Hematopoietic multipotent progenitor cell treated with erythropoietin and hydrocortisone succinate and interleukin-3 and kit ligand, for 15 days (in vitro differentiated cells): ENCODE data around the gene PRELID3B.
A peak's percentile ranks its signal among the peaks of the same experiment; 100 is the strongest.

Source experiments
- DNase-seq: peaks from one replicate; pipeline ENCODE4 v3.0.0-alpha.2; 2015; ENCODE audit warnings: low spot score

The PRELID3B gene

DNA sequence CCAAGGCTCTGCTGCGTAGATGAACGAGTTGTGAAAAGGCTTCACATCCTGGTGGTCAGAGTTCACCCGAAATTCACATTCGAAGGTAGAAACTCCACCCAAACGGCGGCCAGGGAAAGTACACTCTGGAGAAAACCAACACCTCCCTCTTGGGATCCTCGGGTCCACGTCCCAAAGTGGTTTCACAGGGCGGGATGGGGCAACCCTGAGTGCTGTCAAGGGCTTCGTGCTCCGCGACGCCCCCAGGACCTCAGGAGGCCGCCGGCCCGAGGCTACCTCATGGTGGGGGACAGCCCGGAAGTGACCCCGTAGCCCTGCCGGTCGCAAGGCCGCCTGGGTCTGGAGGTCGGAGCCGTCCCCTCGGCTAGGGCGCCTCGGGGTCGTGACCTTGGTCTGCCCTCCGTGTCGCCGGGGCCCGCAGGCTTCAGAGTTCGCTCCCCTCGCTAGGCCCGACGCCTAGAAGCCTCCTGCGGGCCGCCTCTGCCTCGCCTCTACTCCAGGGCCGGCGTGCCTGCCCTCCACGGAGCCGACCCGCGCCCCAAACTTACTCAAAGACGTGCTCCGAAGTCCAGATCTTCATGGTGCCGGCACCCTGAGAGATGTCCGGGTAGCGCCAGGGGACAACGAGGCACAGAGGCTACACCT is at the start of gene PRELID3B:
PRELID3B (minus strand) TSS at position 636 of the 645 bp plus-strand sequence; CDS start at position 580, 56 bp downstream.
- DNase-seq: peak; percentile 33

DNA sequence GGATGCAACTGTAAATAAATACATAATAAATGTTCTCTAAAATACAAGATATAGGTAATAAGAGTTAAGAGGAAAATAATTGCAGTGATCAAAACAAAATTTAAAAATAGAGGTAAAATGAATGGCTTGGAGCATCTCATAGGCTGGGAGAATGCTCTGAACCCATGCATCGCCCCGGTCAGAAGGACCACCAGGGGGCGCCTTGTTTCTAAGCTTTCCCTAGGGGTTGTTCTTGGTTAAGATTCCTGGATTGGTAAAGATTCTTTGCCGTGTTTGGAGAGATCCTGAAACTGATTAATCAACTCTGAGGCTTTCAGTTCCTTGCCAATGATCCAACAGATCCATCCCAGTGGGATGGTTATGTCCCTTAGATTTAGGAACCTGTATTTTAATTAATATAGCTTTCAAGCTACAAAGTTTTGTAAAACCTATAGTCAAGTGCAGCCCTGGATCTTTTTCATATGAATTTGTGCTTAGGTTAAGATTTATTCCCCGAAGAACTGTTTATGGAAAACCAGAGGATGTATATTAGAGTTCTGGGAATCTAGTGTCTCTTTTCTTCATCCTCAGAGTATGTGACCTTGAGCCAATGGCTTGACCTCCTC is 45.3 kb upstream of the PRELID3B start:
- DNase-seq: peak; percentile 73

DNA sequence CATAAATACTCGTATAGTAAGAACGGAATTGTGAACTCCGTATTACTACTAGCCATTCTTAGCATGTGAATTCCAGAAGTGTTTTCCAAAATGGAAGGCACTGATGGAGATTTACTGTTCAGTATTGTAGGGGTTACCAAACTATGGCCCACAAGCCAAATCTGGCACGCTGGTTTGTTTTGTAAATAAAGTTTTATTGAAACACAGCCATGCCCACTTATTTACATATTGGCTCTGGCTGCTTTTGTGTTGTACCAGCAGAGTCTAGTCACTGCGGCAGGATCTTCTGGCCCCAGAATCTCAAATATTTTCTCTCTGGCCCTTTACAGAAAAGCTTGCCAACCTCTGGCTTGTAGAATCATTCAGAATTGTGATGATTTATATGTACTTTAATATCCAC is 44.3 kb upstream of the PRELID3B start:
- no peak for DNase-seq

DNA sequence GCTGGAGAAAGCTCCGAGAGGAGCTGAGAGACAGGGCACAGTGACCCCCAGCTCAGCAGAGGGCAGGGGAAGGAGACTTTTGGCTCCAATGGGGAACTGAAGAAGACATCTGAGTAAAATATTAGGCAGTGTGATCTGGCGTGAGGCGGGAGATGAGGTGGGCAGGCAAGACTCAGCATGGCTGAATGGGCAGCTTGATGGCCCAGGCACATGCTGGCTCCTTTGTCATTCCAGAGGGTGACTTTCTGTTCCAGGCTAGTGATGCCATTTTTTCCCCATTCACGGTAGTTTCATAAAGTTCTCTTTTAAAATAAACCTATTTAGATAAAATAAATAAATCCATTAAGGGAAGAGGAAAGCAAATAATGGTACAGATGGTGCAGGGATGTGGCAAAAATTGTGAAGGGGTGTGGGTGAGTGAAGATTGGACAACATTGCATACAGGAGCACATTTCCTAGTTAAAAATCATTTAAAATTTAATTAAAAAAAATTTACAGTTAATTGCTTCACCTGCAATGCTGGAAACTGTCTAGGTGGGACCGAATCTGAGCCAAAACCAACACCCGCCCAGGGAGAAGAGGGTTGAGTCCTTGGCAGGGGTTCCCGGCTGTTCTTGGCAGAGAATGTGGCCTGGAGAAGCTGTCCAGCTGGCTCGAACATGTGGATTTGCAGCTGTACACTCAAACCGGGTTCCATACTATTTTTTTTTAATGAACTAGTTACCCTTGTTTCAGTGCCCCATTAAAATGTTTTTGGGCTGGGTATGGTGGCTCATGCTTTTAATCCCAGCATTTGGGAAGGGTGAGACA is 41.7 kb upstream of the PRELID3B start:
- no peak for DNase-seq

DNA sequence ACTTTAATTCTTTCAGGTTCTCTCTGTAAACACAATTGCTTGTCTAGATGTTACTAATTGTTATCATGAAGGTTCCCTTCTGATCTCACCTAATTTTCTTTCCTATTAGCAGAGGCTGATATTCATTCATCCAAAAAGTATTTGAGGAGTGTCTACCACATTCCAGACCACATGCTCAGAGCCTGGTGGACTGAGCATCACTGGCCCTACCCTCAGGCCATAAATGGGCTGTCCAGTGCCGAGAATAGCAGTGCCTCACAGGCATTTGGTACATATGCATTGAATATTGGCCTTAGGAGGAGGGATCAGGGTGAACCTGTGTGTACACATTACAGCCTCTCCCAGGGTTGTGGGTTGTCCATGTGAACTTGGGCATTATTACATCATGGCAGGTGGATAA is 40.4 kb upstream of the PRELID3B start:
- no peak for DNase-seq

DNA sequence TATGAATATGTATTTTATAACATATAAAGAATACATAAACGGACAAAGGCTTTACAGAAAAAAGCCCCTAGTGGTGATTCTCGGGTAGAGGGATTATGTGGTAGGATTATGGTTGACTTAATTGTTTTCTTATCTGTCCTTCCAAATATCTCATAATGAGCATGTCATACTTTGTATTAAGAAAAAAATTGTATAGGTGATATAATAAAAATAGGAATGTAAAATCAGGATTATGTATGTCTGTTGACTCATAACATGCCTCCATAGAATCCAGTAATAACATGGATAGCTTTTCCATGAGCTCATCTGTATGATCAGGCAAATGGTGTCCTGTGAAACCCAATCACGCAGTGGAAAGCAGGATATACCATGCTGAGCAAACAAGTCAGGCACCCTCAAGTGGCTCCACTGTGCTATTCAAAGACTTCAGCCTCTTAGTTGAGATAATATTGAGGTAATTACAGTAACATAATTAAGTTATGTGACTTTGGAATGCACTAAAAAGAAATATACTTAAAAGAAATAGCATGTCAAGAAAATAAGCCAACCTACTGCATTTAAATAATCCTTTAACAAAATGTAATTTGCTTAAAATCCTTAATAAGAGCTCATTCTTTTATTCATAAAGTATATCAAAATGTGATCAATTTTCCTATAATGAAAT is 39.6 kb upstream of the PRELID3B start:
- DNase-seq: peak; percentile 23

DNA sequence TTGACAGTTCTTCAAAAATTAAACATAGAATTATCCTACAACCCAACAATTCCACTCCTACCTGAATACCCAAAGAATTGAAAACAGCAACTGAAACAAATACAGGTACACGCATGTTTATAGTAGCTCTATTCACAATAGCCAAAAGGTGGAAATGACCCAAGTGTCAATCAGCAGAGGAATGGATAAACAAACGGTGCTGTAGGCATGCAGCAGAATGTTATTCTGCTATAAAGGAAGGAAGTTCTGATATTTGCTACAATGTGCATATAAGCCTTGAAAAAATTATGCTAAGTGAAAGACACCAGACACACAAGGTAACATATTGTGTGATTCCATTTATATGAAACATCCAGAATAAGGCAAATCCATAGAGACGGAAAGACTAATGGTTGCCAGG is 38.5 kb upstream of the PRELID3B start:
- no peak for DNase-seq

DNA sequence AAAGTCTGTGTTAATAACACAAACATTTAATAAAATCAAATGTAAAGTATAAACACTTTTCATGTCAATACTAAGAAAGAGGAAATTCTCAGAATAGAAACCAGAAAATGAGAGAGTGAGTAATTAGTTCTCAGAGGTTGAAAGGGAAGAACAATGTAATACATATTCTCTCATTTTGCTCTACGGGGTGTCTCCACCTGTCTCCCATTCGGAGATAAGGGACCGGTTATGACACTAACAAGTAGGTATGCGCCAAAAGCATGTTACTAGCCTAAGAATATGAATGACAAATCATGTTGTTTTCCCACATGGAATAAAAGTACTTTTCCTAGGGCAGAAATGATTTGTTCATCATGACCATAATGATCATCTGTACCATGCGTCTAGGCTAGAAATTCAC is 35.6 kb upstream of the PRELID3B start:
- DNase-seq: no peak

DNA sequence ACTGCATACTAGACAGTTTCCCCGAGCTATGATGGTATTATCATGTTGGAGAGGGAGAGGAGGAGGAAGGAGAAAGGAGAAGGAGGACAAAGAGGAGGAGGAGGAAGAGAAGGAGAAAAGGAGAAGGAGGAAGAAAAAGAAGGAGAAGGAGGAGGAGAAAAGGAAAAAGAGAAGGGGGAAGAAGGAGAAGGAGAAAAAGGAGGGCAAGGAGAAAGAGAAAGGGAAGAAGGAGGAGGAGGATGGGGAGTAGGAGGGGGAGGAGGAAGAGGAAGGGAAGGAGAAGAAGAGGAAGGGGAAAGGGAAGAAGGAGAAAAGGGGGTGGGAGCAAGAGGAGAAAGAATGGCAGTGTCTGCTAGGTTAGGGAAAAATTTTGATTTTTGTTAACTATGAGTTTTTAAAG is 35.1 kb upstream of the PRELID3B start:
- DNase-seq: no peak

DNA sequence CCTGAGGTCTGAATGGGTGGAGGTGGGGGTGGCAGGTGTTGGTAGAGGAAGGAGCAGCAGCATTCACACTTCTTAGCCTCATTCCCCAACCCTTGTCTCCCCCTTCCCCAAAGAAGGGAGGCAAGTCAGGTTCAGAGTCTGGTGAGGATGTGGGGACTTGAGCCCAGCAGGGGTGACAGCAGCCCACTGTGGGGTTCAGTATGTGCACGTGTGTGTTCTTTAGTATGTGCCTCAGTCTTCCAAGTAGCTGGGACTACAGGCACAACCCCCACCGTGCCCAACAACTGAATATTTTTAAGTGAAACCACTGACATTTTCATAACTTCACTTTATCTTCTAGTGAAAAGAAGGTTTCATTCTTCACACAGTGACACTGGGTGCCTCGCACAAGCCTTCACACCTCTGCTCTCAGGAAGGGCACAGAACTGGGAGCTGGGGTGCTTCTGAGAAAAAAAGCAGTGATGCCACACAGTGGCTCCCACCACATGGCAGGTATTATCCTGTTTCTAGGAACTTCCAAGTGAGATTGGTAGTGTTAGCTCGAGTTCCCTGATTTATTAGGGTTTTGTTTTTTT is 33.4 kb upstream of the PRELID3B start:
- no peak for DNase-seq

DNA sequence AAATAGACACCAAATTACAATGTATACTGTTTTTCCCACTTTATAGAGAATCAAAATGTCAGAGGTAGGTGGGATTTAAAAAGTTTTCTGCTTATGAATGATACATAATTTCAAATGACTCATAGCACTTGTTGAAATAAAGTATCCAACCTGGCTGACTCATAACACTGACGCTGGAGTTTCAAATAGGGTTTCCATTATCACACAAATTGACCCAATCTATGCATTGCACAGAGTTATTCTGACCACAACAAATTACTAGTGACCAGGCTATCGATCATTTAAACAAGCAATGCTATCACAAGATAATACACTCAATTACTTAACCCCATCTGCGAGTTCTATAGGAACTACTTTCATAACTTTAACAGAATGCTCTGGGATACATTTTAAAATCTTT is 31.9 kb upstream of the PRELID3B start:
- no peak for DNase-seq

DNA sequence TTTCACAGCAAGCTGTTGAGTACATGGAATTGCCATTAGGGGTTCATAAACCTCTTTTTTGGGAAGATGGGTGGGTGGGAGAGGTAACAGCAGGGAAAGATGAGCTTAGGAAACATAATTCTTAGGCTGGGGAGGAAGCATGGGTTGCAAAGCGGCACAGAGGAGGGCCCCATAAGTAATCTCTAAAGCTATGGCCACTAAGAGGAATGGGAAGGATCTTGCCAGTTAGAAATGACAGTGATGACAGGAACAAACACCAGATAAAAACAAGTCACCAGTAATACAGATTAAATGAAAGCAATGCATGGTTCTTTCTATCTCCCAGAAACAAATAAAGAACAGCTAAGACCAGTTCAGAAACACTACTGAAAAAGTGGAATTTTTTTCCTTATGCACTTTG is 31.0 kb upstream of the PRELID3B start:
- DNase-seq: no peak

DNA sequence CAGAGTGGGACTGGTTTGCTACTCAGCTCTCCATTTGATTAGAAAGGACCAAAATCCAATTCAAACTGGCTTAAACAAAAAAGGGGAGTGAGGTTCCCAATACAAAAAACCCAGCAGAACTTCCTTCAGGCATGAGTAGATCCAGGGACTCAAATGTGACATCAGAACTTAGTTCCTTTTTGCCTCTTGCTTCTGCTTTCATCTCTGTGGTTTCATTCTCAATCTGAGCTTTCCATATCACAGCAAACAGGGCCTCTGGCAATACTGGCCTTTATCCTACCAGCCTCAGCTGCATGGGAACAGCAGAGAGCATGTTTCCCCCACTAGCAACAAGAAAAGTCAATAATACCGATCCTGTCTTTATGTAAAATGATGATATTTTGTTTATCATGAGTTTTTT is 28.6 kb upstream of the PRELID3B start:
- DNase-seq: no peak

DNA sequence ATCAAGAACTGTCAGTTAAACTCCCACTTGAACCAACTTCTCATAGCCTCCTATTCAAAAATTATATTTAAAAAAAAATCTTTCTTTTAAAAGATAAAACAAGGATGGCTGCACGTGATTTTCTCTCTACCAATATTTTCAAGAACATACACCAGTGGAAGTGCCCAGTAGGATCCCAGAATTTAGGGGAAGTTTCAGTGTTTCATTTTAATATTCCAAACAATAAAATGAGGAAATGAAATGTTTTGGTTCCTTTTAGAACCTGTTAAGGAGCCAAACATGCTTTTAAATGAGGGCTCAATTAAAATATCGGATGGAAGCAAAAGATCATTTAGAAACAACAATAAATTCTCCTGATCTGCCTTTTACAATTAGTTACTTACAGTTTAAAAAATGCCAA is 26.4 kb upstream of the PRELID3B start:
- no peak for DNase-seq

DNA sequence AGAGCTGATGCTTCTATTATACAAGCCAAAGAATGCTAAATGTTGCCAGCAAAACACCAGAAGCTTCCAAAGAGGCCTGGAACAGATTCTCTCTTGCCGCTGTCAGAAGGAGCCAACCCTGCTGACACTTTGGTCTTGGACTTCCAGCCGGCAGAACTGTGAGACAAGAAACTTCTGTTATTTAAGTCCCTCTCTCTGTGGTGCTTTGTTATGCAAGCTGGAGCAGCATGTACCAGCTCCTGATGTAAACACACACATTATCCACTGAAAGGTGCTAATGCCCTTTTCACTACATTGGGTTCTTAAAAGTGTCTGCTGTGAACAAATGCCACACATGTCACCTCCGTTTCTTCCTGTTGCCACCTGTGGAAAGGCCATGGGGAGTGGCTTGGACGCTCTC is 25.9 kb upstream of the PRELID3B start:
- no peak for DNase-seq

DNA sequence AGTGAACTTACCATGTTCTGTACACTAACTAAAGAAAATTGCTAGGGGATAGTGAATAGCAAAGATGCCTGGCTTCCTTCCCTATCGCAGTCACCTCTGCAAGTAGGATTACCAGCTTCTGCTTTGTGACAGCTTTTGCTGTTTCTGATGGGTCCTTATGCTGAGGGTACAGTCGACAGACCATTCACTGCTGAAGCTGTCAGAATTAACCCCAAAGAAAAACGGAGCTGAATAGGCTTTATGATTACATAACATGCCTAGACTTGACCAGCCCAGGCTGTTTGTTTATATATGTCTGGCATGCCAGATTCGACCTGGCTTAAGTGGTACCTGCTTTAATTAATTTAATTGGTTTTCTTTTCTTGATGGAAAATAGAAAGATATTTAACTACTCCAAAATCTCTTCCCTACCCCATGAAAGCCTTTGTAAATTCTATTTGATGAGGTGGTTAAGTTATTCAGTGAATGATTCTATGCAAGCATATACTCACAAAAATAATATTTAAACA is 21.7 kb upstream of the PRELID3B start:
- no peak for DNase-seq

DNA sequence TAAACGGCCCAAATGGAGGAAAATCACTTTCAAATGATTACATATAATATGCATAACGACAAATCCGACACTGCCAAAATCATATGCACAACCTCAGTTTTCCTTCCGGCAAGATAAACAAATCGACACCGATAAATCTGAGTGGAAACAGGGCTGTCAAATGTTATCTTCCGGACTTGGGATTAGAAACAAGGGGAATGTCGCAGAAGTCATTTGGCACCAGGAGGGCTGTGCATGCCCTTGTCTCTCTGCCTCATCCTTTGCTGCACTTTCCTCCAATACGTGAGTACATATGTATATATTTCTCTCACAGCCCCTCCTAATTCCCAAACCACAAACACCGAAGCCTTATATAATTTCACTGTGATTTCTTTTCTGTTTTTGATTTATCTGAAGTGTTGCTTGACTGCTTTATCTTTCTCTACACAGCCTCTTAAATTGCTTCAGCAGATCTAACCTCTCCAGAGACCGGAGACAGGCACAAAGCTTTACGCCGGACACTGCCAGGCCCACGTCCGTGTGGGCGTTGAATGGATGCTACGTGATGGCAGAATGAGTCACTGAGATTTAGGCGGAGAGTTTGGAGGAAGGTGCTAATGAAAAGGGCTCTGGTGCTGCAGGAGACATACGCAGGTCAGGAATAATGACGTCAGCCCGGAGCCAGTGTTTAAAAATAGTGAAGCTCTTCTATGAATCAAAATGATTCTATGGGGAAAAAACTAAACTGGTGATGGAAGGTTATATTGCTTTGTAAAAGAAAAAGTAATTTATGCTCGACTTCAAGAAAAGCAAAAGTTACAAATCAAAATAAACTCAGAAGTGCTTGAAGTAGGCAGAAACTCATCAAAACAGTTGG is 21.0 kb upstream of the PRELID3B start:
- no peak for DNase-seq

DNA sequence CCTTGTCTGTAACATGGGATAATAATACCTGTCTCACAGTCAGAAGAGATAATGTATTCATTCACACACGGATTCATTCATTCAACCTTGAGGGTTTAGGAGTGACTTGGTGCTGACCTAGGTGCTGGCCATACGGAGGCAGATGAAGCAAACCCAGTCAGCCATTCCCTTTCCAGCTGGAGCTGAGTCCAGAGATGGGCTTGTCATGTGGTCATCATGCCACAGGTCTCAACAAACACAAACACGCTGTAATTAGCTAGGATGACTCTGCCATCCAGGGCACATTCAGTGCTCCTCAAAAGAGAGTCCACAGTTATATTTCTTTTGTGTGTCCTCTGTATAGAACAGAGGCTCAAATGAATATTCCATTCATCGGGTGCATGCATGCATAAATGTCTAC is 19.5 kb upstream of the PRELID3B start:
- no peak for DNase-seq

DNA sequence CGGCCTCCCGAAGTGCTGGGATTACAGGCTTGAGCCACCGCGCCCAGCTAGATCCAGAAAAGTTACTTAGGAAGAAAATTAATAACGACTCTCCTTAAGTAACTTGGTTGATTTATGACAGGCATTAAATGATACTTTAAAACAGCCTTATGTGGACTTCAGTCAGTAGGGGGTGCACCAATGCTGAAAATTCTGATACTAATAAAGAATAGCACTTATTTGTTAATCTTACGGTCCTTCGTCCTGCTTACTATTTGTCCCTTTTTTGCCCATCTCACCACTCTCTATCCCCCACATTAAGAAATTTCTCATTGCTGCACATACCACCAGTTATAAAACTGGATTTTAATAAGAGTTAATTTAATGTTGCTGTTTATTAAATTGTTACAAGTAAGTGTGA is 12.7 kb upstream of the PRELID3B start:
- DNase-seq: no peak

DNA sequence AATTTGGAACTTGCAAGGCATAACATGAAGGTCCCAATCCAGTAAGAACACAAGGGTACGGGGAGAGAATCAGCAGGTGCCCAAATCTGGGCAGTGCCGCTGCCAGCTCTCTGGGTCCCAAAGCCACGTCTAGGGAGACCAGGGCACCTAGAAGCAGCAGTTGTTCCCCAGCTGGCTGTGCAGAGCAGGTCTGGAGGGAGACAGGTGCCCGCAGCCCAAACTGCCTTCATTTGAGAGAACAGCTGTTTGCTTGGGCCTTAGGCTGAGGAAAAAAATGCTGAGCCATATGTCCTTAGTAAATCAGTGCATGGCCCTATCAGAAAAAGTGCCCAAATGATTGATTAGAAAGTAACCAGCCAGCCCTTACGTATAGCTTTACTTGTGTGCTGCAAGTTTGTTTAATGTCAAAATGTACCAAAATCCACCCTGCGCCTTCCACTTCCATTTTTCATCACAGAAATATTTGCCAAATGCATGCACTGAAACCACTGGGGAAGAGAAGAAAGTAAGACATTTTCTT is 9.1 kb upstream of the PRELID3B start:
- DNase-seq: no peak

DNA sequence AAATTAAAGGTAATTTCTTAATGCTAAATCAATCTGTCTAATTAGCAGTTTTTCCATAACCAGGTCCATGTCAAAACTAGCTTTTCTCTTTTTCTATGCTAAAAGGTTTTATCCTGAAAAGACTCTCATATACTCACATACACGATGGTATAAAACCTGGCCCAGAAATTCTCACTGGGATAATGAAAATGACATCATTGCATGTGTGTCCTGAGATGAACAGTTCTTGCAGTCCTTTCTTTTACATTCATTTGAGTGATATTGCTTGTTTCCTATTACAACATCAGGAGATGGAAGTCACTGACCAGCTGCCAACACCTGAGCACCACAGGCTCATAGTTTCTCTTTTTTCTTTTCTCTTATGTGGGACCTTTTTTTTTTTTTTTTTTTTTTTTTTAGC is 7.9 kb upstream of the PRELID3B start:
- no peak for DNase-seq
